ENCODE results near the gene POLE4.

DNA sequence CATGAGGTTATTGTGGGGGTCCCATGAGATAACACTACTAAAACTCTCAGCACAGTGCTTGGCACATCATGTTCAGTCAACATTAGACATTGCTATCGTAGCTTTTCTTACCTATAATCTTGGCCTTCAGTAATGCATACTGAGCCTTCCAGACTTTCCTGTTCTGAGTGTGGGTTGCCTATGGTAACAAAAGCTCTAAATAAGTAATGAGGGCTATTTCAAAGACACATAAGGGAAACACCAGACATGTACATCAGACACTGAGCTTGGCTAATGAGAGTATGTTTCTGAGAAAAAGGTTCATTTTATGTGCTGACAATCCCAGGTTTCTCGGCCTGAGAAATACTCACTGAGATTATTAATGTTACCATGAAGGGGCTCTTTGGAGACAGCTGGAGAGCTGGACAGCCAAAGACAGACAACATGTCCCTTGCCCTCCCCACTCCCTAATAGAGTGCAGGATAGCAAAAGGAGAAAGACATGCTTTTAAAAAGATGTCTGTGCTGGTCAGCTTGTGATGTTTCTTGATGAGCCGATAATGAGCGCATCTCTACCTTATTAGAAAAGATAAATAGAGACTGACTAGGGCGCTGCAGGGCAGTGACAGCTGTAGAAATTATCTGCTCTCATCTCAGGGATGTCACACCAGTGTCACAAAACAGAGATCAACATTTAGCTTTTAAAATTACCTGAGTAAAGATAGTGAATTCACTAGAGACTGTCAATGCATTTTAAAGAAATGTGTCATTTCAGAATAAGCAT lies 25.4 kb downstream of the POLE4 start:
- TF ChIP-seq CTCF (IDR thresholded peaks at IDR 0.05) (no peak), POLR2A (IDR thresholded peaks at IDR 0.05) (no peak)
